Breast epithelium (tissue), 3 donors: ENCODE results near the gene C12orf50.
"Not testable (repeated sequence)": the region's sequence is repeated elsewhere in the genome, so short reads cannot be mapped to it uniquely, and the experiment has no call there.

Experiments used
- POLR2AphosphoS5 ChIP-seq, 3 donors: sonication (generic); formaldehyde crosslinking; IDR thresholded peaks; one replicate each; pipeline ENCODE4 v1.6.1; 2017; ENCODE audit warnings: antibody characterized with exemption in 3 of 3
- TF ChIP-seq, protein P1 (sequence below), 3 donors: fragments of 450-650 bp; IDR thresholded peaks; one replicate each; pipeline ENCODE4 v1.5.1; 2016 to 2017; ENCODE audit warnings: antibody characterized with exemption in 3 of 3, mild to moderate bottlenecking in 3 of 3, moderate library complexity in 3 of 3

DNA sequence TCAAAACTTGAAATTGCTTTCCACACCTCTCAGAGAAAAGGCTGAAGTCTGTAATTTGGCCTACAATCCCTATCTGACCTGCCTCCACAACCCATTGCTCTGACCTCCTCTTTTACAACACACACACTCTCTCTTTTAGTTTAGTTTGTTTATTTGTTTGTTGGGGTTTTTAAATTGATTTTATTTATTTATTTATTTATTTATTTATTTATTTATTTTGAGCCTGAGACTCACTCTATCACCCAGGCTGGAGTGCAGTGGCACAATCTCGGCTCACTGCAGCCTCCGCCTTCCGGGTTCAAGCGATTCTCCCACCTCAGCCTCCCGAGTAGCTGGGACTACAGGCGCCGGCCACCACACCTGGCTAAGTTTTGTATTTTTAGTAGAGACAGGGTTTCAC, 75.2 kb downstream of the C12orf50 start:
- TF ChIP-seq, protein P1, sequence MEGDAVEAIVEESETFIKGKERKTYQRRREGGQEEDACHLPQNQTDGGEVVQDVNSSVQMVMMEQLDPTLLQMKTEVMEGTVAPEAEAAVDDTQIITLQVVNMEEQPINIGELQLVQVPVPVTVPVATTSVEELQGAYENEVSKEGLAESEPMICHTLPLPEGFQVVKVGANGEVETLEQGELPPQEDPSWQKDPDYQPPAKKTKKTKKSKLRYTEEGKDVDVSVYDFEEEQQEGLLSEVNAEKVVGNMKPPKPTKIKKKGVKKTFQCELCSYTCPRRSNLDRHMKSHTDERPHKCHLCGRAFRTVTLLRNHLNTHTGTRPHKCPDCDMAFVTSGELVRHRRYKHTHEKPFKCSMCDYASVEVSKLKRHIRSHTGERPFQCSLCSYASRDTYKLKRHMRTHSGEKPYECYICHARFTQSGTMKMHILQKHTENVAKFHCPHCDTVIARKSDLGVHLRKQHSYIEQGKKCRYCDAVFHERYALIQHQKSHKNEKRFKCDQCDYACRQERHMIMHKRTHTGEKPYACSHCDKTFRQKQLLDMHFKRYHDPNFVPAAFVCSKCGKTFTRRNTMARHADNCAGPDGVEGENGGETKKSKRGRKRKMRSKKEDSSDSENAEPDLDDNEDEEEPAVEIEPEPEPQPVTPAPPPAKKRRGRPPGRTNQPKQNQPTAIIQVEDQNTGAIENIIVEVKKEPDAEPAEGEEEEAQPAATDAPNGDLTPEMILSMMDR (IDR thresholded peaks at IDR 0.05): not testable (repeated sequence)
- not testable (repeated sequence) for TF ChIP-seq POLR2AphosphoS5 (IDR thresholded peaks at IDR 0.05)
